GM19240 (cell line): Measurements from ENCODE around the gene IRF2BPL.

Source experiments
- DNase-seq: peaks from one replicate; pipeline ENCODE4 v3.0.0; 2011; ENCODE audit warnings: low spot score; ENCODE audit not compliant: insufficient read length

The IRF2BPL gene

GRCh38 chr14:76986231-76986565 is 42.3 kb downstream of the IRF2BPL start:
- DNase-seq = no peak

GRCh38 chr14:76985540-76986230 is 42.8 kb downstream of the IRF2BPL start:
- no peak for DNase-seq

DNA sequence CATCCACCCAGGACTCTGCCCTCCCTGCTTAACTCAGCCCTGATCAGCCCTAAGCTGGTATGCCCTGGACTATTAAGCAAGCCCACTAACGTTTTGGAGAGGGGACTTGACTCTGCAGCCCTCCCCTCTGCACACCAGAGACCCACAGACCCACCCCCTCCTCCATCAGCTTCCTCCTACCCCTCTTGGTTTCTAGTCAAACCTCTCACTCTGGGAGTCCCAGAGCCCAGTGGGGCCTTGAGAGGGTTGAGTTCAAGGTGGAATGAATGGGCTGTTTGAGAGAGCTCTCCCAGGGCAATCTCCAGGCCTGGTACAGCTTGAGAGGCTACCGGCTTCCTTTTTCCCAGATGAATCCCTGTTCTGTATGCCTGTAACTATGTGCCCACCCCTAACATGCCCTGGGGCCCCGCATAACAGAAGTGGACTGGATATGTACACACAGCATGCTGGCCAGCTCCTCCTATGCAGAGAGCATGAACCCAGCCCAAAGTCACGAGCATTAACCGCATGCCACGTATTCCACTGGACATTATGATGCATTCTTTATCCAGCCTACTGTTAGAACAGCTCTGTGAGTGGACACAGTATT is 43.6 kb downstream of the IRF2BPL start:
- DNase-seq = no peak

- no peak for DNase-seq
Measured at GRCh38 chr14:76984297-76984696, 44.2 kb downstream of the IRF2BPL start.

DNA sequence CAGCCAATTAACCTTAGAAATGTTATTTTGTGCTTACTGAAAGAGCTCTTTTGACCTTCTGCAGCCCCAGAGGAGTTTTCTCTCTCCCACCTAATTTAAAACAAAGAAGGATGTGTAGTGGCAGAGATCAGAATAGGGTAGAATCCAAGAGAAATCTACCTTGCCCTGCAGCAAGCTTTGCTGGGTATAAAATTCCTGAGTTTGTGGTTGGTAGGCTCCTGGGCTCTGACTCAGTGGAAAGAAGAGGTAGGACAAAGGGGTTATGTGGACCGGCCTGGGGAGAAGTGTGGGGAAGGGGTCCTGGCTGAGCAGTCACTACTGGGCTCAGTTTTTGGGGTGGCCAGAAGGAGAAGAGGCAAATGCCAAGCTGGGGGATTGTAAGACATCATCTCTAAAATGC is 46.8 kb downstream of the IRF2BPL start:
- no peak for DNase-seq

DNA sequence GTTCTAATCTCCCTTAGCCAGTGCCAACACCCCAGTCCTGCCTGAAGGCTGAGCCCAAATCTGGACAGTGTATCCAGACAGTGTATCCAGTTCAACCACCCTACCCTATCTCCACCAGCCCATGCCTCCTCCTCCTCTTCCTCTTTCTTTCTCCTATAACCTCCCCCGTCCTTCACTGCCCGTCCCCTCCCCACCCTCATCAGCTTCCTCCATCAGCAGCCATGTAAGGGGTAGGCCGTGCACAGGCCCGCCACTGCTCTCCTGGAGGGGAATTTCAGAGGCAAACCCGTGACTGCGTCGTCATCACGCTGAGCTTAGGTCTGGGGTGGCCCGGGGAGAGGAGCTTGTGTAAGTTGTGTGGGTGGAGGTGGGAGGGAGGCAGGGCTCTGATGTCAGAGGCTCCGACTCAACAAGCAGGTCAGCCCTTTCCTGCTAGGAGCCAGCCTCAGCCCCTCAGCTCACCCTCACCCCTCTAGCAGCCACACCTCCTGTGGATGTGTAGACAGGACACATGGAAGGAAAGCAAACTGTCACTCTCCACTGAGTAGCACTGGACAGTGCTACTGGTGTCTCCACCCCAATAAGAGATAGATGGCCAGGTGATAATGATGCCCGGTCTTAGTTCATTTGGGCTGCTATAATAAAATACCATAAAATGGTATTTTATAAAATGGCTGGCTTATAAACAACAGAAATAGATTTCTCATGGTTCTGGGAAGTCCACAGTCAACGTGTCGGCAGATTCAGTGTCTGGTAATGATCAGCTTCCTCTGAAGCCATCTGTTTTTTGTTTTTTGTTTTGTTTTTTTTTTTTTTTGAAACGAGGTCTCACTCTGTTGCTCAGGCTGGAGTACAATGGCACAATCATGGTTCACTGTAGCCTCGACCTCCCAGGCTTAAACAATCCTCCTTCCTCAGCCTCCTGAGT is 50.5 kb downstream of the IRF2BPL start:
- DNase-seq = peak; percentile 74

GRCh38 chr14:76976240-76977005 is 52.1 kb downstream of the IRF2BPL start:
- no peak for DNase-seq

DNA sequence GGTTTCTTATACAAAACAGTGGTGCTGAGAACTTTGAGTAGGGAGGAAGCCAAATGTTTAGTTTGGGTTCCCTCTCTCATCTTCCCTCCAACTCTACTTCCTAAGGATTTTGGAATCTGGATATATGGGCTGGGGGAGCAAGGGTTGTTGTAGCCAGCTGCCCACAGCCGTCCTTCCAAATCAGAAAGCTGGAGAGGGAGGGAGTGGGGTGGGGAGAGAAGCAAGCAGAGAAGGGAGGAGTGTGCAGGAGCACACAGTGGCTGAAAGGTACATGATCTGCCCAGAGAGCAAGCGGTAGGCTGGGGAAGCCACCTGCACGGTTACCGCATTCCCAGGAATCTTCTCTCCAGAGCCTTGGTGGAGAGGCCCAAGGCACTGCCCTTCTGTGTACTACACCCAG is 52.7 kb downstream of the IRF2BPL start:
- DNase-seq = no peak

DNA sequence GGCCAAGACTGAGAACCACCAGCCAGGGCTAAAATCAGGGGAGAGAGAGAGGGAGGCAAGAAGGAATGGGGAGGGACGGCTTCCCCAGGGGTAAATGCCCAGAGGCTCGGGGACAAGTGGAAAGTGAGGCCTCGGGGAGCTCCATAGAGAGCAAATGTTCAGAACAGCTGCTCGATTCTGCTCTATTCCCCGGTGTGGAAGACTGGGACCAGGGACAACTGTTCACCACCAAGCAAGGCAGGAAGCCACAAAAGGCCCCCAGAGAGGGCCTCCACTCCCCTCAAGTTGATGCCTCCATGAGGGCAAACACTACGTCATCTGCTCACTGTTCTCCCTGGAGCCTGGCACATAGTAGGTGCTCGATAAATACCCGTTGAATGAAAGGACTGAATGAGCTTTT is 53.5 kb downstream of the IRF2BPL start:
- no peak for DNase-seq
